WERI-Rb-1 (cell line): ENCODE data around the gene DQX1.

Experiments used
- DNase-seq: peaks from one replicate; pipeline ENCODE4 v3.0.0-alpha.2; 2020
- H3K27ac ChIP-seq: fragments of 250-450 bp; sonication (Bioruptor Pico); 2 replicates; pipeline ENCODE4 v1.5.1; 2020; ENCODE audit warnings: mild to moderate bottlenecking, moderate library complexity
- H3K27me3 ChIP-seq: fragments of 250-450 bp; sonication (Bioruptor Pico); 2 replicates; pipeline ENCODE4 v1.5.1; 2021; ENCODE audit warnings: mild to moderate bottlenecking, low read depth, moderate library complexity; ENCODE audit not compliant: insufficient read depth, severe bottlenecking
- H3K36me3 ChIP-seq: fragments of 250-450 bp; sonication (Bioruptor Pico); 2 replicates; pipeline ENCODE4 v1.5.1; 2020; ENCODE audit warnings: mild to moderate bottlenecking, moderate library complexity
- H3K4me3 ChIP-seq: 2 replicates; pipeline ENCODE4 v1.5.1; 2011; ENCODE audit warnings: low read depth, mild to moderate bottlenecking, control low read depth, low read length
- H3K9me3 ChIP-seq: fragments of 250-450 bp; sonication (Bioruptor Pico); 2 replicates; pipeline ENCODE4 v1.5.1; 2021; ENCODE audit warnings: mild to moderate bottlenecking, moderate library complexity; ENCODE audit not compliant: severe bottlenecking
- CTCF ChIP-seq: IDR thresholded peaks from 2 replicates; pipeline ENCODE4 v1.5.1; 2011; ENCODE audit warnings: low read depth, mild to moderate bottlenecking, control low read depth, inconsistent platforms, low read length

The DQX1 gene

GRCh38 chr2:74511104-74511989 is 14.7 kb downstream of the DQX1 start:
- Histone ChIP-seq H3K9me3 (no peaks in the 10 kb centered on the region), H3K36me3 (peaks cover 19% of the 10 kb centered on the region), H3K27me3 (no peaks in the 10 kb centered on the region), H3K4me3 (no peak overlapping the region), H3K27ac (peak overlapping the region; percentile 100)
- DNase-seq = peak; percentile 68
- TF ChIP-seq CTCF = no peak

DNA sequence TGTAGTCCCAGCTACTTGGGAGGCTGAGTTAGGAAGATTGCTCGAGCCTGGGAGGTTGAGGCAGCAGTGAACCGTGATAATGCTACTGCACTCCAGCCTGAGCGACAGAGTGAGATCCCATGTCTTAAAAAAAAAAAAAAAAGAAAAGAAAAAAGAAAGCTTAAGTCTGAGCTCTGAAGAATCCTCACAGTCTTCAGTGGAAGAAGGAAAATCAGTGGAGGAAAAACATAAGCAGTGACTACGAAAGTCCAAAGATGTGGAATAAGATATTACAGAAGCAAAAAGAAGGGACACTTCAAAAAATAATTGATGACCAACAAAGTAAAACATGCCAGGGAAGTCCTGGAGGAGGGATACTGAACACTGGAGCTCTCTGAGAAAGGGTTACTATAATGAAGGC is 15.8 kb downstream of the DQX1 start:
- H3K27me3 ChIP-seq = no peaks in the 10 kb centered on the region
- peaks cover 21% of the 10 kb centered on the region for H3K36me3 ChIP-seq

DNA sequence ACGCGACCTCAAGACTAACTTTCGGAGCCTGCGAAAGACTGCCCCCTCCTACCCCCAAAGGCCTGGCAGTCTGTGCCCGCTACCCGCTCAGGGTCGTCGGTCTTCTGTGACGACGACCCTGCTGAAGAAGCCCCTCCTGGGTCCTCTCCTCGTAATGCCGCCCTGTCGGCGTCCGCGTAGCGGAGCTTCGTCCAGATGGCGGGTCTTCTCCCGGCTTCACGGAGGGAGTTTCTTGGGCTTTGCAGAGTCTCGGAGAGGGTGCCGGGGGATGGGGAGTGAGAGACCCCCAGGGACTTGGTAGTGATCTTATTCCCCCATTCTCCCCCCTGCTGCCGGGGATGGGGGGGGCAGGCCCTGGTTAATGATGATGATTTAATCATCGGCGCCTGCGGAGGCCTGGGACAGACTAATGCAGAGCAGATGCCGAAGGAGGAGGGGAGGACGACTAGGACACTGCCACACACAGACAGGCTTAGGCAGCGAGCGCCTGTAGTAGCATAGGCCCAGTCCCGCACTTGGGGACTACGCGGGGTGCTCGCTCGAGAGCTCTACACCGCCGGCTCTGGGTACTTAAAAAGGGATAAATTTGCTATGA is 18.0 kb downstream of the DQX1 start:
- Histone ChIP-seq H3K4me3 (peak overlapping the region; percentile 75), H3K36me3 (peaks cover 32% of the 10 kb centered on the region), H3K27ac (peak overlapping the region; percentile 100), H3K9me3 (no peaks in the 10 kb centered on the region), H3K27me3 (no peaks in the 10 kb centered on the region)
- no peak for TF ChIP-seq CTCF
- peak; percentile 95 for DNase-seq

More for the DNA sequence above, 15.8 kb downstream of the DQX1 start:
- no peak for DNase-seq
- Histone ChIP-seq H3K9me3 (no peaks in the 10 kb centered on the region), H3K27ac (peak overlapping the region; percentile 100), H3K4me3 (no peak overlapping the region)
- no peak for TF ChIP-seq CTCF

GRCh38 chr2:74507145-74507925 is 18.7 kb downstream of the DQX1 start, which contains the start of gene PCGF1:
Gene PCGF1, minus strand, starts transcription at chr2:74507695. Its CDS starts 27 bp downstream, at chr2:74507668.
- Histone ChIP-seq H3K27me3 (no peaks in the 10 kb centered on the region), H3K9me3 (no peaks in the 10 kb centered on the region)
- TF ChIP-seq CTCF = peak; percentile 81

GRCh38 chr2:74505448-74506246 is 20.4 kb downstream of the DQX1 start:
- Histone ChIP-seq H3K27me3 (no peaks in the 10 kb centered on the region), H3K4me3 (no peak overlapping the region), H3K9me3 (no peaks in the 10 kb centered on the region), H3K36me3 (peaks cover 32% of the 10 kb centered on the region), H3K27ac (peak overlapping the region; percentile 10; the same call in 1 of the 2 replicates)
- no peak for TF ChIP-seq CTCF
- no peak for DNase-seq

More at GRCh38 chr2:74507145-74507925, 18.7 kb downstream of the DQX1 start, which contains the start of gene PCGF1:
- peak; percentile 100 for DNase-seq
- Histone ChIP-seq H3K27ac (peak within 1 kb of the TSS; percentile 100), H3K4me3 (peak within 1 kb of the TSS; percentile 75), H3K36me3 (peaks cover 32% of the 10 kb centered on the region)
